T follicular helper cell (primary cell): ENCODE measurements around the gene CENPN.
A peak's percentile ranks its signal among the peaks of the same experiment; 100 is the strongest.

ENCODE experiments used
- DNase-seq: peaks from one replicate; pipeline ENCODE4 v3.0.0-alpha.2; 2020; ENCODE audit warnings: low read depth

The CENPN gene

GRCh38 chr16:80991792-80992430, 15.1 kb upstream of the CENPN start:
- no peak for DNase-seq

DNA sequence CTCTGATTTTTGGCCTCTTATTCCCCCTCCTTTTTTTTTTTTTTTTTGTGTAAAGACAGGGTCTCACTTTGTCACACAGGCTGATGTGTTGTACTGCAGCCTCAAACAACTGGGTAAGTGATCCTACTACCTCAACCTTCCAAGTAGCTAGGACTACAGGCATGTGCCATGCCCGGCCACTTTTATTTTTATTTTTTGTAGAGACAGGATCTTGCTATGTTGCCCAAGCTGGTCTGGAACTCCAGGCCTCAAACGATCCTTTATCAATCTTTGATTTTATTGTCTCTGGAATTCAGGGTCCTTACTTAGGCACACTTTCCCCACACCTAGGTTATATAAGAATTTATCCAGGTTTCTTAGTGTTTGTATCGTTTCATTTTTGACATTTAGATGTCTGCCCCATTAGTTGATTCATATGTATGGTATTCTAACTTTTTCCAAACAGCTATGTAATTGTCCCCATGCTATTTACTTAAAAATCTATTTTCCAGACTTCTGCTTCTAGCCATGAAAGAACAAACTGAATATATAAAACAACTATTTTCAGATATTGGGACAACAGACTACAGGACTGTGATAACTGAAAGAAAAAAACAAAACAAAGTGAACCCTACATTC, 14.2 kb upstream of the CENPN start:
- no peak for DNase-seq

DNA sequence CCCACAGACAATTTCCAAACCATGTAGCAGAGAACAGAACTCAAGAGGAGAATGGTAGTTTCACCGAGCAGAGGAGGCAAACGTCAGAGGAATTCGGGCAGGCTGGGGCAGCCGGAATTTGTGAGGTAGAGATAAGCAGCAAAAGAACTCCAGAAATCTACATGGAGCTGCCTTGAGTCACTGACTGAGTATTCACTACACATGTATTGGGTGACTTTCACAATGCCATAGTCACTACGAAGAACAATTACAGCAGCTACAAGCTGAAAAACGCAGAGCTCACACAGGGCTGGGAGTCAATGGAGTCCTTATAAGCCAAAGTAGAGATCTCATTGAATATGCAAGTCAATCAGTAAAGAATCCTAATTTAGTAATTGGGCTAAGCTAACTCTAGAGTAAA, 13.7 kb upstream of the CENPN start:
- DNase-seq: no peak

DNA sequence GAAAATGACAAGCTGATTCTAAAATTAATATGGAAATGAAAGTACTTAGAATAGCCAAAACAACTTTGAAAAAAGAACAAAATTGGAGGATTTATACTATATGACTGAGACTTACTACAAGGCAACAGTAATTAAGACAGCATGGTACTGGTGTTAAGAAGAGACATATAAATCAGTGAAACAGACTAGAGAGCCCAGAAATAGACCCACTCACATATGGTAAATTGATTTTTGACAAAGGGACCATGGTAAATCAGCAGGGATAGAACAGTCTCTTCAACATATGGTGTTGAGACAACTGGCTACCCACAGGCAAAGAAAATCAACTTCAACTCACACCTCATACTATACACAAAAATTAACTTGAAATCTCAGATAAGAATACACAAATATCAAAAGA, 13.2 kb upstream of the CENPN start:
- no peak for DNase-seq

GRCh38 chr16:80994451-80994850, 12.6 kb upstream of the CENPN start:
- DNase-seq: no peak

GRCh38 chr16:80996688-80997138, 10.3 kb upstream of the CENPN start:
- DNase-seq: no peak

DNA sequence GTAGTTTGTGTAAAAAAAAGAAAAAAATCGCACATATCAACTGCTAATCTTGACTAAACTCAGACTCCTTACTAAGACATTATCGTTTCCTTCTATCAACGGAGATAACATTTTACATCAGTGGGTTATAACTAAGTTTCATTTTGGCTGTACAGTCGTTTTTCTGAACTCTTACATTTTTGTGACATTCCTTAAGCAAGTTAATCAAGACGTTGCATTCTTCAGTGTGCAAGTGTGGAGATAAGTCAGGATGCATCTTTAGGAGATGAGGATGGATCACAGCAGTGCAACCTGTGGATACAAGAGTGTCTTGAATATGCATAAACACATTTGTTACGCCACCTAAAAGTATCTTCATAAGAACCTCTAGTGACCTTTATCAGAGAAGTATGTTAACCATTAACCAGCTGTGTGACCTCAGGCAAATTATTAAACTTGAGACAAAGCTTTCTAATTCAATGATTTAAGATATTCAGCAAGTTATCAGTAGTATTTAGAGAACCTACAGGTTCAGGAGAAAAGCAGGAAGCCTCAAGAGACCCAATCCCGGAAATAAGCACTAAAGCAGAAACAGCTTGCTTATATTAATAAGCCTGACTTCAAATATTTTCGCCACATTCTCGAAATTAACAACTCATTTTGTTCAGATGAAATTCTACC, 9.7 kb upstream of the CENPN start:
- no peak for DNase-seq

DNA sequence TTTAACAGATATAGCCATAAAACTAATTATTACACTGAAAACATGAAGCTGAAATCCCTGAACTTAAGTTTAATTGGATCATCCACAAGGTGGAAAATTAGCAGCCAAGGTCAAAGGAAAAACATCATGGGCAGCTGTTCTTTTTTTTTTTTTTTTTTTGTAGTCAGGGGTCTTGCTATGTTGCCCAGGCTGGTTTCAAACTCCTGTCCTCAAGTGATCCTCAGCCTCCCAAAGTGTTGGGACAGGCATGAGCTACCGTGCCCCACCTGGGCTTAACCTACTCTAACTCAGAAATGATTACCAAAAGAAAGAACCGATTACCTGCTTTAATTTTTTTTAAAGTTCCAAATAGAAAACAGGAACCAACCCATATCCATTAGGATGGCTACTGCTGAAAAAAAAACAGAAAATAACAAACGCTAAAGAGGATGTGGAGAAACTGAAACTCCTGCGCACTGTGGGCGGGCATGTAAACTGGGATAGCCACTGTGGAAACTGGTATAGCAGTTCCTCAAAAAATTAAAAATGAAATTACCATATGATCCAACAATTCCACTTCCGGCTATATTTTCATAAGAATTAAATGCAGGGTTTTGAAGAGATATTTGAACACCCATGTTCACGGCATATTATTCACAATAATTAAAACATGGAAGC, 8.9 kb upstream of the CENPN start:
- no peak for DNase-seq

GRCh38 chr16:81000873-81001272, 6.1 kb upstream of the CENPN start:
- no peak for DNase-seq

DNA sequence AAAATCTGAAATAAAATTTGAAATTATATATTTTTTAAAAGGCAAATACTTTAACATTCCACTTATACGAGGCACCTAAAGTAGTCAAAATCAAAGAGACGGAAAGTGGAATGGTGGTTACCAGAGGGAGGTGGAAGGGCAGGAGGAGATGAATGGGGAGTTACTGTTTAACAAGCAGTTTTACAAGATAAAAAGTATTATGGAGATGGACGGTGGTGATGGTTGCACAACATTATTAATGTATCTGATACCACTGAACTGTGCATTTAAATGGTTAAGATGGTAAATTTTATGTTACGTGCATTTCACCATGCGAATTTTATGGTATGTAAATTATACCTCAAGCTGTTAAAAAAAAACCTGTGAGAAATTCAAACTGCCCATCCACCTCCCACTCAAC, 5.7 kb upstream of the CENPN start:
- no peak for DNase-seq

DNA sequence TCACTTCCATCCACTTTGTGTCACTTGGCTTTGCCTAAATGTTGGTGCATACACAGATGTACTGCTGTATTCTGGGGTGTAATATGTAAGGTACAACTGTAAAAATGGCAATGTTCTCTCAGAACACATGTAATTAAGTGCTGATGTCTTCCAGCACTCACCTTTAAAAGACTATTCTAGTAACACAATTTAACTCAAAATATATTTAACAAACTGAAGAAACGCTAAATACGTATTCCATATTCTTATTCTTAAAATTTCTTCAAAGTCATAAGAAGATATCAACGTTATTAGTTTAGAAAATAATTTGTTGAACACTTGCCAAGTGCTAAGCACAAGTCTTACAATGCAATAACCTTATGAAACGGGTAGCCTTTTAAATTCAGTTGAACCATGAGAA, 4.0 kb upstream of the CENPN start:
- DNase-seq: no peak

GRCh38 chr16:81003610-81004460, 3.2 kb upstream of the CENPN start:
- no peak for DNase-seq

- no peak for DNase-seq
These were observed 2.2 kb upstream of the CENPN start for GRCh38 chr16:81004646-81005353.

- DNase-seq: no peak
These were observed 1.3 kb upstream of the CENPN start for GRCh38 chr16:81005610-81006161.

DNA sequence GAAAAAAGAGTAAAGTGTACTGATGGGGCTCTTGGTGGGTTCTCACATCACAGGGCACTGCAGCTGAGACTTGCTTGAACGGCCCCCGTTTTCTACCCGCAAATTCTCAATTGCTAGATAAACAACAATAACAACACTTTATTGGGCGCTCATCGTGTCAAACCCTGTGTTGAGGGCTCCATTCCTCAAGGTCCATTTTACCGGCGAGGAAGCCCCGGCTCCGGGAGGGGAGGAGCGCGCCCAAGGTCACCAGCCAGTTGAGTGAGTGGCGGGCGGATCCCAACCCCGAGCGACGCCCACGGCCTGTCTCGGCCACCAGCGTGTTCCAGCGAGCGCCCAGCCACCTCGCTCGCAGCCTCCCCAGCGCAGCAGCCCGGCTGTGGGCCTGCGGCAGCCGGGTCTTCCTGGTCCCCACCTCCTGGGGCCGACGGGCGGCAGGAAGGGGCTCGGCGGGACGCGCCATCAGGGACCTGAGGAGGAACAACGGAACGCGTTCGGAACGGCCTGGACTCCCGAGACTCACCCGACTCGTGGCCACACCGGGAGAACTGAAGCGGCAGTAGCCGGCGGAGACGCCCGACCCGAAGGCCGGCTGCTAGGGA, 702 bp upstream of the CENPN start:
- peak; percentile 48 for DNase-seq

- no peak for DNase-seq
These were observed 1.4 kb downstream of the CENPN start for GRCh38 chr16:81008505-81008789.

GRCh38 chr16:81012974-81013373, 6.0 kb downstream of the CENPN start:
- no peak for DNase-seq

DNA sequence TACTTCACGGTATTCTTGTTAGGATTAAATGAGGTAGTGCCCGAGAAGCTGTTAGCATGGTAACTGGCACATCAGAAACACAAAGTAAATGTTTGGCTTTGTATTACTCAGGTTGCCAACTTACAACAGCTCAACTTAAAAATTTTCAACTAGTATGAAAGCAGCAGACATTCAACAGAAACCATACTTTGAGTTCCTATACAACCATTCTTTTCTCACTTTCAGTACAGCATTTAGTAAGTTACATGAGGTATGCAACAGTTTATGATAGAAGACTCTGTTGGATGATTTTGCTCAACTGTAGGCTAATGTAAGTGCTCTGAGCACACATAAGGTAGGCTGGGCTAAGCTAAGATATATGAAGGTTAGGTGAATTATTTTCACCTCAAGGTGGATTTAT, 7.7 kb downstream of the CENPN start:
- DNase-seq: no peak

DNA sequence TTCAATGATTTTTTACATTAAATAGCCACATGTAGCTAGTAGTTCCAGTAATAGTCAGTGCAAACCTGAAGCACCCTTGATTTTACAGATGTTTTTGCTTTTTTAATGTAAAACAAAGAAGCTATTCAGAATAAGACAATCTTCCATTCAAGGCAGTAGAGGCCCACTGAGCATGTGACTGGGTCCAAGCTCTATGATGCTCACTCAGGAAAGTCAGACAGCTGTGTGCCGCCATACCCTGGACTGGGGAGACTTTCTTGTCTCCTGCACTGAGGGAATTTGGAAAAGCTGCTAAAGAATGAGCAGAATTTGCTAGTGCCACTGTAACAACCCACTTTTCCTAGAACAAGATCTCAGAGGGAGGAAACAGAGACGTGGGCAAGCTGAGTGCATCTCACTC, 11.5 kb downstream of the CENPN start:
- DNase-seq: no peak

GRCh38 chr16:81026429-81026828, 19.4 kb downstream of the CENPN start:
- DNase-seq: no peak
